K562 (cell line): ENCODE data around the gene CT47A1. TPM values are rescaled to one million over a fixed set of nuclear protein-coding genes. Genes with fewer than 3 reads are reported as not detected.
"Not testable (repeated sequence)": the region's sequence is repeated elsewhere in the genome, so short reads cannot be mapped to it uniquely, and the experiment has no call there.

Experiments used
- ATAC-seq: fragments of 200-7000 bp; cut with Tn5 transposase; 3 replicates; pipeline ENCODE4 v1.9.1; 2020; ENCODE audit warnings: moderate library complexity
- BruUV-seq: library from RNA; stranded (reverse); fragments of 400-500 nt; replicated peaks from 2 replicates; lab custom pipeline; 2021; lab: Mats Ljungman, UMichigan
- CTCF ChIA-PET: fragments of 300-600 bp; formaldehyde crosslinking; extraction: SDS; loops from one replicate; lab custom pipeline; 2021; ENCODE audit warnings: low intra/inter-chr PET ratio; lab: Yijun Ruan, JAX
- POLR2A ChIA-PET: fragments of 300-600, 350-650 bp; sonication (Branson Sonifier 250); formaldehyde crosslinking; extraction: SDS; loops from one replicate; lab custom pipeline; 2021; ENCODE audit warnings: antibody characterized with exemption, inconsistent platforms; lab: Yijun Ruan, JAX
- DNase-seq, 4 experiments: peaks; one replicate each; pipeline versions ENCODE4 v3.0.0 to v3.0.0-alpha.2; 2011 to 2018; ENCODE audit warnings: low spot score in 3 of 4, mixed read lengths in 3 of 4; ENCODE audit errors: extremely low read depth in 1 of 4
- FAIRE-seq: peaks from 2 replicates; lab custom pipeline; 2011; peaks lifted over from hg19 to GRCh38; lab: Jason Lieb, UNC
- H2AFZ ChIP-seq: 2 replicates; pipeline ENCODE4 v1.6.0; 2011; ENCODE audit warnings: low read depth, low read length, control low read depth, inconsistent platforms
- H3K27ac ChIP-seq: fragments of 200-600 bp; 3 replicates; pipeline ENCODE4 v1.8.0; 2011; ENCODE audit warnings: low read depth, mild to moderate bottlenecking, control low read depth, inconsistent platforms, low read length, moderate library complexity, mixed read lengths; ENCODE audit errors: extremely low read depth
- H3K27me3 ChIP-seq, 2 experiments: fragments of 300-600 bp in 1 of 2; 2 replicates in 1 of 2; 3 replicates in 1 of 2; pipeline versions ENCODE4 v1.6.0 to v1.8.0; 2011; ENCODE audit warnings: inconsistent platforms in 2 of 2, low read length in 2 of 2, mild to moderate bottlenecking in 1 of 2, mixed read lengths in 1 of 2, moderate library complexity in 1 of 2; ENCODE audit not compliant: control insufficient read depth in 2 of 2, insufficient read depth in 2 of 2
- H3K36me3 ChIP-seq: fragments of 300-600 bp; 3 replicates; pipeline ENCODE4 v1.8.0; 2011; ENCODE audit warnings: mild to moderate bottlenecking, low read length, inconsistent platforms; ENCODE audit not compliant: control insufficient read depth, insufficient read depth
- H3K4me1 ChIP-seq, 2 experiments: fragments of 200-600 bp in 1 of 2; replicated peaks in 1 of 2; 2 replicates in 1 of 2; 3 replicates in 1 of 2; pipeline versions ENCODE4 v1.5.1 to v1.8.0; 2011; ENCODE audit warnings: inconsistent platforms in 2 of 2, low read length in 2 of 2, mild to moderate bottlenecking in 1 of 2, mixed read lengths in 1 of 2, moderate library complexity in 1 of 2; ENCODE audit not compliant: control insufficient read depth in 2 of 2, insufficient read depth in 2 of 2
- H3K4me2 ChIP-seq: 2 replicates; pipeline ENCODE4 v1.6.1; 2011; ENCODE audit warnings: low read length, control low read depth, inconsistent platforms, mixed read lengths; ENCODE audit not compliant: insufficient read depth
- H3K4me3 ChIP-seq: fragments of 200-600 bp; sonication (generic), shearing (Covaris generic); 2 replicates; pipeline ENCODE4 v1.5.1; 2016; ENCODE audit warnings: control low read depth, inconsistent platforms
- H3K79me2 ChIP-seq: fragments of 200-600 bp; 3 replicates; pipeline ENCODE4 v1.8.0; 2011; ENCODE audit warnings: low read length, inconsistent platforms; ENCODE audit not compliant: control insufficient read depth, insufficient read depth
- H3K9ac ChIP-seq, 2 experiments: 2 replicates each; pipeline versions ENCODE4 v1.6.0 to v1.6.1; 2011; ENCODE audit warnings: low read depth in 2 of 2, low read length in 2 of 2, control low read depth in 1 of 2, inconsistent platforms in 1 of 2, mild to moderate bottlenecking in 1 of 2, mixed read lengths in 1 of 2; ENCODE audit not compliant: insufficient read depth in 1 of 2
- H3K9me1 ChIP-seq: one replicate; pipeline ENCODE4 v1.6.0; 2011; ENCODE audit warnings: inconsistent platforms, mild to moderate bottlenecking, low read length, moderate library complexity; ENCODE audit not compliant: control insufficient read depth, insufficient read depth
- H3K9me3 ChIP-seq: replicated peaks from 2 replicates; pipeline ENCODE4 v1.5.1; 2011; ENCODE audit warnings: low read depth, low read length, inconsistent platforms; ENCODE audit not compliant: control insufficient read depth, insufficient read depth
- H4K20me1 ChIP-seq: replicated peaks from 2 replicates; pipeline ENCODE4 v1.6.1; 2011; ENCODE audit warnings: low read length, inconsistent platforms, mixed read lengths; ENCODE audit not compliant: control insufficient read depth, insufficient read depth
- L3MBTL2 ChIP-seq: fragments of 450-650 bp; IDR thresholded peaks from 2 replicates; pipeline ENCODE4 v1.6.1; 2016; ENCODE audit warnings: mild to moderate bottlenecking, moderate library complexity
- NFE2 ChIP-seq: IDR thresholded peaks from 2 replicates; pipeline ENCODE4 v1.6.1; 2014; ENCODE audit warnings: antibody characterized with exemption, low read depth
- OTX1 ChIP-seq: fragments of 450-650 bp; formaldehyde crosslinking; IDR thresholded peaks from 2 replicates; pipeline ENCODE4 v1.4.0; 2022; ENCODE audit warnings: mild to moderate bottlenecking
- SAFB2 ChIP-seq: fragments of 200-400 bp; formaldehyde crosslinking; IDR thresholded peaks from 2 replicates; pipeline ENCODE4 v1.6.1; 2018; ENCODE audit warnings: borderline replicate concordance, low read length, low read depth, moderate library complexity; ENCODE audit not compliant: severe bottlenecking
- ZNF384 ChIP-seq: IDR thresholded peaks from 2 replicates; pipeline ENCODE4 v1.6.1; 2012; ENCODE audit warnings: low read depth, low read length, improper control_type of control experiment
- ZNF408 ChIP-seq: fragments of 250-450 bp; sonication (Bioruptor Pico); IDR thresholded peaks from 2 replicates; pipeline ENCODE4 v1.4.0; 2020; ENCODE audit warnings: low read depth, mild to moderate bottlenecking, moderate library complexity
- ZNF644 ChIP-seq: fragments of 200-800 bp; sonication (Bioruptor generic); IDR thresholded peaks from 2 replicates; pipeline ENCODE4 v1.6.1; 2016; ENCODE audit warnings: low read depth, missing genetic modification characterization, missing compliant biosample characterization
- WGBS: fragments of 100-300 bp; shearing (Covaris generic); methylation state at CpG from one replicate; pipeline ENCODE4 v1.1.6; 2016; ENCODE audit warnings: low coverage, mixed read lengths; ENCODE audit not compliant: insufficient coverage; ENCODE audit errors: missing lambda C conversion rate; 5-methylcytosine and 5-hydroxymethylcytosine counted together
- in situ Hi-C: fragments of 300-500 bp; cut with MboI; formaldehyde crosslinking; loops from 4 replicates; pipeline ENCODE4 v1.15.0; 2018; ENCODE audit warnings: inconsistent platforms, mixed read lengths
- intact Hi-C: fragments of 100-400 bp; cut with micrococcal nuclease; formaldehyde crosslinking; loops from 2 replicates; pipeline ENCODE4 v1.14.2; 2022
- polyA plus RNA-seq, 8 experiments: library from polyadenylated mRNA; depleted of rRNA in 4 of 8; stranded (reverse) in 5 of 8; unstranded in 3 of 8; fragments of >200 nt; fragmentation: Nextera tagmentation in 2 of 8; fragmentation: Illumina TruSeq in 1 of 8; extraction: Ambion mirVana in 2 of 8; extraction: Trizol in 1 of 8; gene quantifications; 2 replicates each; pipeline versions ENCODE4 v1.2.1 to v1.2.3, GENCODE V29; 2011 to 2014; ENCODE audit warnings: inconsistent platforms in 1 of 8, missing spikeins in 1 of 8
- total RNA-seq, 7 experiments: library from RNA; depleted of rRNA in 6 of 7; stranded (reverse); fragments of >200 nt in 6 of 7; fragmentation: Illumina TruSeq in 2 of 7; extraction: Trizol in 2 of 7; gene quantifications; 2 replicates each; pipeline versions ENCODE4 v1.2.1 to v1.2.3, GENCODE V29; 2011 to 2021; ENCODE audit warnings: low replicate concordance in 1 of 7
- TF ChIP-seq, protein P1 (sequence below): fragments of 150-350 bp; IDR thresholded peaks from 2 replicates; pipeline ENCODE4 v1.6.1; 2014; ENCODE audit warnings: low read depth, mild to moderate bottlenecking, low read length, borderline replicate concordance

Gene CT47A1
- total and polyA plus RNA-seq, 9 of the 15 experiments (the other 6 are each of a cell fraction or from before 2014, with no cell fraction given), result 0.80 TPM; not detected in 8

DNA sequence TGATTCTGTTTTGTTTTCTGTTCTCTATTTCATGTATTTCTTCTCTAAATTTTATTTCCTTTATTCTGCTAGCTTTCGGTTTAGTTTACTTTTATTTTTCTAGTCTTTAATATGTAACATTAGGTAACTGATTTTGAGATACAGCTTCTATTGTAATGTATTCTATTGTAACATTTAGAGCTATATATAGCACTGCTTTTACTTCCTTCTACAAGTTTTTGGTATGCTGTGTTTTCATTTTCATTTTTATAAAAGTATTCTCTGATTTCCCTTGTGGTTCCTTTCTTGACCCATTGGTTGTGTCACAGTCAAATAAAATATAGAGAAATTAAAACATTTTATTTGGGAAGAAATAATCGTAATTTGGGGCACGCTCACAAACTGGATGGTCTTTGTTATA, 13.9 kb upstream of the CT47A1 start:
- Histone ChIP-seq H3K27ac (no peak overlapping the region), H2AFZ (0 out of 2 replicates have a peak overlapping the region, but pooled peaks have one; percentile 63), H3K4me1 (no peaks in the 10 kb centered on the region), H3K9ac (no peak overlapping the region), H3K9me3 (no peaks in the 10 kb centered on the region), H3K79me2 (no peaks in the 10 kb centered on the region), H4K20me1 (no peaks in the 10 kb centered on the region), H3K4me2 (no peak overlapping the region), H3K9me1 (no peaks in the 10 kb centered on the region), H3K36me3 (no peaks in the 10 kb centered on the region), H3K4me3 (no peak overlapping the region), H3K27me3 (no peaks in the 10 kb centered on the region)
- no peak for FAIRE-seq
- no peak for DNase-seq
- ChIA-PET CTCF (no interaction called here), POLR2A (no interaction called here)
- TF ChIP-seq ZNF644 (tag) (no peak), ZNF408 (CRISPR knock-in tag) (no peak), NFE2 (no peak), SAFB2 (no peak), ZNF384 (no peak), L3MBTL2 (no peak), OTX1 (no peak)
- TF ChIP-seq, protein P1, sequence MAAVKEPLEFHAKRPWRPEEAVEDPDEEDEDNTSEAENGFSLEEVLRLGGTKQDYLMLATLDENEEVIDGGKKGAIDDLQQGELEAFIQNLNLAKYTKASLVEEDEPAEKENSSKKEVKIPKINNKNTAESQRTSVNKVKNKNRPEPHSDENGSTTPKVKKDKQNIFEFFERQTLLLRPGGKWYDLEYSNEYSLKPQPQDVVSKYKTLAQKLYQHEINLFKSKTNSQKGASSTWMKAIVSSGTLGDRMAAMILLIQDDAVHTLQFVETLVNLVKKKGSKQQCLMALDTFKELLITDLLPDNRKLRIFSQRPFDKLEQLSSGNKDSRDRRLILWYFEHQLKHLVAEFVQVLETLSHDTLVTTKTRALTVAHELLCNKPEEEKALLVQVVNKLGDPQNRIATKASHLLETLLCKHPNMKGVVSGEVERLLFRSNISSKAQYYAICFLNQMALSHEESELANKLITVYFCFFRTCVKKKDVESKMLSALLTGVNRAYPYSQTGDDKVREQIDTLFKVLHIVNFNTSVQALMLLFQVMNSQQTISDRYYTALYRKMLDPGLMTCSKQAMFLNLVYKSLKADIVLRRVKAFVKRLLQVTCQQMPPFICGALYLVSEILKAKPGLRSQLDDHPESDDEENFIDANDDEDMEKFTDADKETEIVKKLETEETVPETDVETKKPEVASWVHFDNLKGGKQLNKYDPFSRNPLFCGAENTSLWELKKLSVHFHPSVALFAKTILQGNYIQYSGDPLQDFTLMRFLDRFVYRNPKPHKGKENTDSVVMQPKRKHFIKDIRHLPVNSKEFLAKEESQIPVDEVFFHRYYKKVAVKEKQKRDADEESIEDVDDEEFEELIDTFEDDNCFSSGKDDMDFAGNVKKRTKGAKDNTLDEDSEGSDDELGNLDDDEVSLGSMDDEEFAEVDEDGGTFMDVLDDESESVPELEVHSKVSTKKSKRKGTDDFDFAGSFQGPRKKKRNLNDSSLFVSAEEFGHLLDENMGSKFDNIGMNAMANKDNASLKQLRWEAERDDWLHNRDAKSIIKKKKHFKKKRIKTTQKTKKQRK, result no peak
- 16% methylated on average over 3 of the region's 3 CpGs for WGBS
- intact Hi-C loops (no loop called here), in situ Hi-C loops (no loop called here)
- ATAC-seq, result no peak
- BruUV-seq, result no TSS peak

DNA sequence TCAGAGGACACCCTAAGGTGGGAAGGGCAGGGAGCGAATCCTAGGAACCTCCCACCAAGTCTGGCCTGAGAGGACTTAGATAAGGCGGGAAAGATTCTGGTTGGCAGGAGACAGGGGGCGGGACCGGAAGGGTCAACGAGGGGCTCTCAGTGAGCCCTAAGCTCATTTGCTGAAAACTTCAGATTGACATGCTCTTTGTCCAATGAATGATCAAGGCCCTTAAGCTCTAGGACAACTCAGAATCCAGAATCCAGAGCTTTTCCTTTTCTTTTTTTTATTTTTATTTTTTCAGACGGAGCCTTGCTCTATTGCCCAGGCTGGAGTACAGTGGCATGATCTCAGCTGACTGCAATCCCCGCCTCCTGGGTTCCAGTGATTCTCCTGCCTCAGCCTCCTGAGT, 29.1 kb downstream of the CT47A1 start, which contains the start of gene CT47A7:
CT47A7 (minus strand) TSS at position 101 of the 400 bp plus-strand sequence. CDS start 255 bp downstream, outside the sequence.
- POLR2A ChIA-PET, H4K20me1 ChIP-seq, intact Hi-C loops, H3K27ac ChIP-seq, H3K79me2 ChIP-seq, H2AFZ ChIP-seq, CTCF ChIA-PET, H3K4me2 ChIP-seq, H3K9me1 ChIP-seq, H3K9ac ChIP-seq, ATAC-seq, H3K27me3 ChIP-seq, DNase-seq, H3K36me3 ChIP-seq, H3K9me3 ChIP-seq, BruUV-seq, H3K4me3 ChIP-seq, H3K4me1 ChIP-seq, FAIRE-seq: not testable (repeated sequence)
- in situ Hi-C loops, result loop anchor here (25.0 kb wide), 1 partner anchor 94 kb away; no protein-coding TSS in a partner anchor
- WGBS, result no CpG with 5 or more reads among the region's 7 CpGs
